ENCODE measurements around the gene WSCD2.

DNA sequence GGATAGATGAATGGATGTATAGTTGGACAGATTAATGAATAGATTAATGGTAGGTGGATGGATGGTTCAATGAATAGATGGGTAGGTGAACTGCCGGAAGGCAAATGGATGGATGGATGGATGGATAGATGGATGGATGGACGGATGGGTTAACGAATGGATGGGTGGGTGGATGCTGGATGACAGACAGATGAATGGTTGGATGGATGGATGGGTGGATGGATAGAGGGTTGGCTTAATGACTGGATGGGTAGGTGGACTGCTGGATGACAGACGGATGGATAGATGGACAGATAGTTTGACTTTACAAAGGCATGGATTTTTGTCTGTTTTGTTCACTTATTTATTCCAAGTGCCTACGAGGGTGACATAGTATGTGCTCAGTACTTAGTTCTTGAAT, 64.4 kb downstream of the WSCD2 start:
- no peak for TF ChIP-seq POLR2A (IDR thresholded peaks at IDR 0.05)
- TF ChIP-seq, protein P1, sequence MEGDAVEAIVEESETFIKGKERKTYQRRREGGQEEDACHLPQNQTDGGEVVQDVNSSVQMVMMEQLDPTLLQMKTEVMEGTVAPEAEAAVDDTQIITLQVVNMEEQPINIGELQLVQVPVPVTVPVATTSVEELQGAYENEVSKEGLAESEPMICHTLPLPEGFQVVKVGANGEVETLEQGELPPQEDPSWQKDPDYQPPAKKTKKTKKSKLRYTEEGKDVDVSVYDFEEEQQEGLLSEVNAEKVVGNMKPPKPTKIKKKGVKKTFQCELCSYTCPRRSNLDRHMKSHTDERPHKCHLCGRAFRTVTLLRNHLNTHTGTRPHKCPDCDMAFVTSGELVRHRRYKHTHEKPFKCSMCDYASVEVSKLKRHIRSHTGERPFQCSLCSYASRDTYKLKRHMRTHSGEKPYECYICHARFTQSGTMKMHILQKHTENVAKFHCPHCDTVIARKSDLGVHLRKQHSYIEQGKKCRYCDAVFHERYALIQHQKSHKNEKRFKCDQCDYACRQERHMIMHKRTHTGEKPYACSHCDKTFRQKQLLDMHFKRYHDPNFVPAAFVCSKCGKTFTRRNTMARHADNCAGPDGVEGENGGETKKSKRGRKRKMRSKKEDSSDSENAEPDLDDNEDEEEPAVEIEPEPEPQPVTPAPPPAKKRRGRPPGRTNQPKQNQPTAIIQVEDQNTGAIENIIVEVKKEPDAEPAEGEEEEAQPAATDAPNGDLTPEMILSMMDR (IDR thresholded peaks at IDR 0.05): no peak
- no peak for TF ChIP-seq EP300 (IDR thresholded peaks at IDR 0.05)

All from ovary (tissue), 3 donors.